GM19035 (cell line): ENCODE results near the gene PER2.
"Not testable (repeated sequence)": the region's sequence is repeated elsewhere in the genome, so short reads cannot be mapped to it uniquely, and the experiment has no call there.

Experiments used
- ATAC-seq: cut with Tn5 transposase; IDR thresholded peaks from one replicate; pipeline ENCODE4 v1.9.1; 2021; ENCODE audit not compliant: unreplicated experiment

PER2 gene

GRCh38 chr2:238288650-238289573, 502 bp upstream of the PER2 start:
- peak; percentile 89 for ATAC-seq

- ATAC-seq: no peak
Measured at GRCh38 chr2:238286987-238287736, 1.2 kb downstream of the PER2 start.

GRCh38 chr2:238286551-238286950, 1.9 kb downstream of the PER2 start:
- ATAC-seq: no peak

GRCh38 chr2:238286095-238286494, 2.3 kb downstream of the PER2 start:
- ATAC-seq: no peak

- no peak for ATAC-seq
Measured at GRCh38 chr2:238285653-238286082, 2.7 kb downstream of the PER2 start.

DNA sequence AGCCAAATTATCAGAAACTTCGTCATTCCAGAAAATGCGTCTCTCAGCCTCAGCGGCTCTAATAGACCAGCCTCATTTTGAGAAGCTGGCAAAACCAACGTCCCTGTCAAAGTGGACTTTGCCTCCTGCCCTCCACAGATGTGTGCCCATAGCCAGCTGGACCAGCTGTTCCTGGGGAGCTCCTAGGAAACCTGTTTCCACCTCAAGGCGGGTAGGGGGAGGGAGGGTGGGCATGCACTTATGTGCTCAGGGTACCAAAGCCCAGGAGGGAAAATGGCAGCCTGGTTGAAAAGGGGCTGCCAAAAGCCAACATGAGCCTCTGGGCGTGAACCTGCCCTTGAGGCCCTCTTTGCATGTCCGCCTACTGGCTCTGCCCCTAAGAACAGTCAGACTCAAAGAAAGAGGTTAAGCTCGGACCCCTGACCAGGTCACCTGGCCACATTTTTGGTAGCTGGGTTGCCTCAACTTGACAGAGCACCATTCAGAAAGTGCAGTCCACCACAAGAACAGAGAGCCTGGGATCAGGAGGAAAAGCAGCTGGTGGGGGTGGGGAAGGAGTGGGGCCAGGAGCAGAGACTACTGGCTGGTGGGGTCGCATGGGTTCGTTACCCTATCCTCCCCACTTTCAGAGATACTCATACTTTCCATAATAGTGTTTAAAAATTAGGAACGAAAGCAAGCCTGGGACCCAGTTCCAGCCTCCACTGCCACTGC, 3.5 kb downstream of the PER2 start:
- no peak for ATAC-seq

GRCh38 chr2:238282861-238283738, 5.3 kb downstream of the PER2 start:
- ATAC-seq: no peak

- no peak for ATAC-seq
Measured at GRCh38 chr2:238281826-238282480, 6.5 kb downstream of the PER2 start.

DNA sequence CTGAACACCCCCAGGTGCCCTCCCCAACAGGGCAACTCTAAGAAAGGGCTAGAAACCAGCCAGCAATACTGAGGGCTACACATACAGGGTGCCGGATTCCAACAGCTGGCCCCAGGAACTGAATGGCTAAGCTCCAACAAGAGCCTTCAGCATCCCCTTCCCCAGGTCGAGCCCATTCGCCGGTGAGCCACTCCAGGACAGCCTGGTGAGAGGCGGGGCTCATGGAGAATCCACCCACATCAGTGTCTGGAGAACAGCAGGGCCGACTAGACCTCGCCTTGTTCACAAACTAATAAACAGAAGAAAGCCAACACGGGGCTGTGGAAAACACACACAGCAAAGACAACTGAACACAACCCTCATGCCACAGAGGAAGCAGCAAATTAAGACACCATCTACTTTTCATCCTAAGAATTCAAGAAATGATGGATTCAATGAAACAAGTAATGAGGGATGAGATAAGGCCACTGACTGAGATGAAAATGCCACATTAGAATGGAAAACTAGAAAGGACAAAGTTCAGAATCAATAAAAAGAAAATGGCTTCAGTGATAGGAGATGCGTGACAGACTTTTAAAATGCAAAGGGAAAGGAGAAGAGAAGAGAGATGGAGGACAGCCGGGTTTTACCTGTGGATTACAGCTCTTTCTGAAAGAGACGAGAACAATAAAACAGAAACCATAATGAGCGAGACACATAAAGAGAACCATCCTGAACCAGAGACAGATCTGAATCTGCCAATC, 8.2 kb downstream of the PER2 start:
- ATAC-seq: no peak

- ATAC-seq: no peak
Measured at GRCh38 chr2:238279324-238279682, 9.1 kb downstream of the PER2 start.

DNA sequence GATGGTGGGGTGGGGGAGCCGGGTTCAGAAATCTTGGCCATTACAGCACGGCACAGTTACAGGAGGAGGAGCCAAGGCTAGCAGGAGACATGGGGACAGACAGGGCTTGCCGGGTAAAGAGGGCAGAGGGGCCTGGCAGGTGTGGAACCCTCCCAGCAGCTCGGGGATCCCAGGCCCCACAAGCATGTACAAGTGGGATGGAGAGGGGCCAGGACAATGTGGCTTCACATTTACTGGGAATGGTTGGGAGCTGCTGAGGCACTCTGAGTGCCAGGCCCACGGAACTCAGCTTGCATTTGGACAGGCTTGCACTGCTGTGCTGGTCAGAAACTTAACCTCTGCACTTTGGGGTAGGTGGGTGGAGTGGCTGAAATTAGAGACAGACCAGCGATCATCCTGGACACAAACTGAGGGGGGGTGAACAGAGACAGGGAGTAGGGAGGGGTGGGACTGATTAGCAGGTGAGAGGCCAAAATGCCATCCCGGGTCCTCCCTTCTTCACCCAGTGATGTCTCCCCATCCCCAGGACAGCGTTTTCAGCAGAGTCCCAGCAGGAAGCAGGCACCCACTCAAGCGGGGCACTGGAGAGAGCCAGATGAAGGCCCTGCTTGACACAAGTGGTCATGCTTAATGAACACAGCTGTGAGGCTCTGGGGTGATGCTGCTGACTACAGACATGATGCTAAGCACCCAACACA, 9.6 kb downstream of the PER2 start:
- no peak for ATAC-seq

DNA sequence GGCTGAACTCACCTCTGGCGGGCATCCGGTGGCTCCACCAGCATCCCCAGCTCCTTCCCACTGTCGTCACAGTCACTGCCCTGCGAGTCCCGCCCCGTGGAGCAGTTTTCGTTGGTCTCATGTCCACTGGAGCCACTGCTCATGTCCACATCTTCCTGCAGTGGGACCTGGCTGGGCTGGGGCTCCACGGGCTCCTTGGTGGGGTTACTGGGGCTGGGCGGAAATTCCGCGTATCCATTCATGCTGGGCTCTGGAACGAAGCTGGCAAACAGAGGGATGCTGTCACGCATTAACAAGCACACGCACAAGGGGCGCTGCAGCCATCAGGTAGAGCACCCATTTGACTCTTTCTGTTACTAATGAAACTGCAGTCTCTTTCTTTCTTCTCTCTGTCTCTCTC, 10.7 kb downstream of the PER2 start:
- ATAC-seq: no peak

DNA sequence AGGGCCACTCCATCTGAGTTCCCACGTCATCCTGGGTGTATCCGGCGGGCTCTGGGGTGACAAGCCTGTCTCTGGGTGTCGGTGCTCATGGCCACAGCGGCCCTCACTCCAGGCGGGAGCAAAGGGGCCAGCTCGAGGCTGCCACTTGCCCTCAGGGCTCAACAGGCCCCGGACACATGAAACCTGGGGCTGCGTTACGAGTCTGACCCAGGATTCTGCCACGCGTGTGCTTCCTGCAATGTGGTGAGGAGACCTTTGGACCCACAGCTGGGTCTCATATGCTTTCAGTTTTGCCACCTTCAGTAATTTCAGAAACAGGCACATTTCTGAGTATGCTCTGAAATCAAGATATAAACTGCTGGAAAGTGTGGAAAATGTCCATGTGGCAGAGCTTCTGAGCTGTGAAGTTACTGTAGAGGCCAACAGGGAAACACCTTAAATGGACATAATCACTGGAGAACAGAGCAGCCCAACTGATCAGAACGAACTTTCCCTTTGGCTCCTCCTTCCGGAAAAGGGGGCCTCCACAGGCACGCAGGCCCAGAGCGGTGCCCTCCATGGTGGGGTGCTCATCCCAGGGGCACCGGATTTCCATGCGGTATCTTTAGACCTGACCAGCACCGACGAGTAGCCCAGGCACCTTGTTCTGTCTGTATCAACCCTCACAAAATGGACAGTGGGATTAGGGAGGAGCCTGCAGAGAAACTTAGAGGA, 14.1 kb downstream of the PER2 start:
- ATAC-seq: no peak

GRCh38 chr2:238273433-238273832, 15.0 kb downstream of the PER2 start:
- ATAC-seq: not testable (repeated sequence)

- ATAC-seq: no peak
Measured at GRCh38 chr2:238272156-238272555, 16.3 kb downstream of the PER2 start.

- ATAC-seq: not testable (repeated sequence)
Measured at GRCh38 chr2:238271686-238272085, 16.7 kb downstream of the PER2 start.

- no peak for ATAC-seq
Measured at GRCh38 chr2:238271061-238271554, 17.3 kb downstream of the PER2 start.

- no peak for ATAC-seq
Measured at GRCh38 chr2:238270606-238271005, 17.8 kb downstream of the PER2 start.
